ENCODE data around the gene UBL5. TPM values are rescaled to one million over a fixed set of nuclear protein-coding genes. Genes with fewer than 3 reads are reported as not detected.

Gene UBL5
- total RNA-seq, 1 experiment from 2014 or later = 403 TPM

GRCh38 chr19:9849791-9850190, 22.1 kb downstream of the UBL5 start:
- Histone ChIP-seq H3K4me3 (no peak overlapping the region), H2AFZ (no peak overlapping the region), H3K4me1 (replicated peaks; ENCODE audit: insufficient read depth) (no peaks in the 10 kb centered on the region), H3K9me2 (ENCODE audit: insufficient read depth) (no peaks in the 10 kb centered on the region), H4K20me1 (ENCODE audit: insufficient read depth) (0 out of 2 replicates have a peak, but pooled peaks cover 3% of the 10 kb centered on the region), H3K36me3 (ENCODE audit: low read depth) (no peaks in the 10 kb centered on the region), H3K27me3 (ENCODE audit: insufficient read depth, low read depth) (no peaks in the 10 kb centered on the region), H3K9me3 (ENCODE audit: insufficient read depth, low read depth) (no peaks in the 10 kb centered on the region), H3K79me2 (ENCODE audit: low read depth) (no peaks in the 10 kb centered on the region), H3K27ac (no peak overlapping the region), H3F3A (ENCODE audit: insufficient read depth, low read depth) (no peaks in the 10 kb centered on the region), H3K4me2 (no peak overlapping the region)
- no peak for DNase-seq
- CTCF ChIA-PET = no interaction called here
- no peak for TF ChIP-seq EZH2 (IDR thresholded peaks at IDR 0.05; ENCODE audit: low read depth)
- TF ChIP-seq, protein P1, sequence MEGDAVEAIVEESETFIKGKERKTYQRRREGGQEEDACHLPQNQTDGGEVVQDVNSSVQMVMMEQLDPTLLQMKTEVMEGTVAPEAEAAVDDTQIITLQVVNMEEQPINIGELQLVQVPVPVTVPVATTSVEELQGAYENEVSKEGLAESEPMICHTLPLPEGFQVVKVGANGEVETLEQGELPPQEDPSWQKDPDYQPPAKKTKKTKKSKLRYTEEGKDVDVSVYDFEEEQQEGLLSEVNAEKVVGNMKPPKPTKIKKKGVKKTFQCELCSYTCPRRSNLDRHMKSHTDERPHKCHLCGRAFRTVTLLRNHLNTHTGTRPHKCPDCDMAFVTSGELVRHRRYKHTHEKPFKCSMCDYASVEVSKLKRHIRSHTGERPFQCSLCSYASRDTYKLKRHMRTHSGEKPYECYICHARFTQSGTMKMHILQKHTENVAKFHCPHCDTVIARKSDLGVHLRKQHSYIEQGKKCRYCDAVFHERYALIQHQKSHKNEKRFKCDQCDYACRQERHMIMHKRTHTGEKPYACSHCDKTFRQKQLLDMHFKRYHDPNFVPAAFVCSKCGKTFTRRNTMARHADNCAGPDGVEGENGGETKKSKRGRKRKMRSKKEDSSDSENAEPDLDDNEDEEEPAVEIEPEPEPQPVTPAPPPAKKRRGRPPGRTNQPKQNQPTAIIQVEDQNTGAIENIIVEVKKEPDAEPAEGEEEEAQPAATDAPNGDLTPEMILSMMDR (conservative IDR thresholded peaks at IDR 0.05) = no peak
- POLR2A ChIA-PET (ENCODE audit: unreplicated experiment) = no interaction called here
- no TSS peak for BruUV-seq (replicated peaks)
- intact Hi-C loops (cut with micrococcal nuclease; ENCODE audit: unreplicated experiment) = loop anchor here (5.0 kb wide), 1 partner anchor 63 kb away; no protein-coding TSS in a partner anchor

DNA sequence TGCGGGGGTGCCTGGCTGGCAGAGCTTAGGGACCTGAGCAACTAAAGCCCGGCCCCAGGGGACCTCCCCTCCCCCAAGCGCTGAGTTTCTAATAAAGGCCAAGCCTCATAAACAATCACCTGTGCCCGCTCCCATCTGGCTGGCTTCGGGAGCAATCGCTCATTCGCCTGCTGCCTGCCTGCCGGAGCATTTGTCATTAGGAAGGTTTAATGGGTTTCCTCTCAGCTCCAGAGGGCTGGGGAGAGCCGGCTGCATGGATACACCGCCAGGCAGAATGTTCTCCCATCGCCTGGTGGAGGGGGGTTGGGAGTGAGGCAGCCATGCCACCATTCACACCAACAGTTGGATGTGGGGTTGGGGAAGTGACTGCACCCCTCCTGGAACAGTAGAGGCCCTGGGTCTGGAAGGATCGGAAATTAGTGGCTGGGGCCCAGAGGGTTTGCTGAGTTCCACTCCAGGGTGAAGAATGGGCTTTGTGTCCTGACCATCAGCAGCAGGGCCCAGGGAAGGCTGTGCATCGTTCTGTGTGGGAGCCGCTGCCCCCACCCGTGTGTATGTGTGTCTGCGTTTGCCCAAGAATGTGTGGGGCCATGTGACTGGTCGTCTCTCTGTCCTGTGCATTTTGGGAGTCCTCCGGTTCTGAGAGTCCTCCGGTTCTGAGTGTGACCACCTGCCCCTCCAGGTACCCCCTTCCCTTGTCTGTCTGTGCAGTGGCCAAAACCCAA, 22.7 kb downstream of the UBL5 start:
- no TSS peak for BruUV-seq (replicated peaks)

DNA sequence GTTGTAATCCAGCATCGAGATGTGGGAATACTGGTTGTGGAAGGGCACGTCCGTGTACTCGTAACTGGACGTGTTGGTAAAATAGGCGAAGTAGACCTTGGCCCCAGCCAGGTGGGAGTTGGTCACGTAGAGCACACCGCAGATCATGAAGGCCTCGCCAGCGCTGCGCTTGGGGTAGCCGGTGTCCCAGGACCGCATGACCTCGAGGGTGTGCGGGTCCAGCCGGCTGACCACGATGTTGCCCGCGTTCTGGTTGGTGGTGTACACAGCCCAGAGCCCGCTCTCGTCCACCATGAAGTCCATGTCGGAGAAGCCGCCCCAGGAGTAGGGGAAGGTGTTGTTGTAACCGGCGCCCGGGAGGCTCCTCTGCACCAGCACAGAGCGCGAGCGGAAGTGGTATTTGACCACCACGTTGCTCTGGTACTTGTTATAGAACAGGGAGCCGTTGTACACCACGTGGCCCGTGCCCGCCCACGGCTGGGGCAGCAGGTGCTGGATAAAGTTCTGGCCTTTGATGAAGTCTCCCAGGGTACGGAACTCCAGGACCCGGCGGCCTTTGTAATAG, 26.6 kb downstream of the UBL5 start:
- H3F3A ChIP-seq (ENCODE audit: insufficient read depth, low read depth) = no peaks in the 10 kb centered on the region
- BruUV-seq (replicated peaks) = no TSS peak
- DNase-seq = no peak
- no peaks in the 10 kb centered on the region for H3K36me3 ChIP-seq (ENCODE audit: low read depth)
- H3K27ac ChIP-seq = no peak overlapping the region
- no peaks in the 10 kb centered on the region for H3K9me3 ChIP-seq (ENCODE audit: insufficient read depth, low read depth)
- intact Hi-C loops (cut with micrococcal nuclease; ENCODE audit: unreplicated experiment) = no loop called here
- ChIA-PET POLR2A (ENCODE audit: unreplicated experiment) (no interaction called here), CTCF (no interaction called here)
- H3K27me3 ChIP-seq (ENCODE audit: insufficient read depth, low read depth) = no peaks in the 10 kb centered on the region
- no peaks in the 10 kb centered on the region for H3K79me2 ChIP-seq (ENCODE audit: low read depth)
- H4K20me1 ChIP-seq (ENCODE audit: insufficient read depth) = 0 out of 2 replicates have a peak, but pooled peaks cover 3% of the 10 kb centered on the region
- no peaks in the 10 kb centered on the region for H3K9me2 ChIP-seq (ENCODE audit: insufficient read depth)
- no peak overlapping the region for H3K4me3 ChIP-seq
- no peak overlapping the region for H2AFZ ChIP-seq
- no peak overlapping the region for H3K4me2 ChIP-seq
- H3K4me1 ChIP-seq (replicated peaks; ENCODE audit: insufficient read depth) = no peaks in the 10 kb centered on the region
- TF ChIP-seq EZH2 (IDR thresholded peaks at IDR 0.05; ENCODE audit: low read depth) = no peak

More for the DNA sequence above, 22.7 kb downstream of the UBL5 start:
- H3K4me1 ChIP-seq (replicated peaks; ENCODE audit: insufficient read depth) = no peaks in the 10 kb centered on the region
- no peaks in the 10 kb centered on the region for H3F3A ChIP-seq (ENCODE audit: insufficient read depth, low read depth)
- no peaks in the 10 kb centered on the region for H3K79me2 ChIP-seq (ENCODE audit: low read depth)
- no peaks in the 10 kb centered on the region for H3K27me3 ChIP-seq (ENCODE audit: insufficient read depth, low read depth)
- H3K4me3 ChIP-seq = no peak overlapping the region
- DNase-seq = no peak
- no peaks in the 10 kb centered on the region for H3K9me3 ChIP-seq (ENCODE audit: insufficient read depth, low read depth)
- H3K27ac ChIP-seq = no peak overlapping the region
- ChIA-PET CTCF (no interaction called here), POLR2A (ENCODE audit: unreplicated experiment) (no interaction called here)
- no peaks in the 10 kb centered on the region for H3K9me2 ChIP-seq (ENCODE audit: insufficient read depth)
- H2AFZ ChIP-seq = no peak overlapping the region
- H3K36me3 ChIP-seq (ENCODE audit: low read depth) = no peaks in the 10 kb centered on the region
- TF ChIP-seq EZH2 (IDR thresholded peaks at IDR 0.05; ENCODE audit: low read depth) = no peak
- TF ChIP-seq, protein P1 (conservative IDR thresholded peaks at IDR 0.05) = no peak
- intact Hi-C loops (cut with micrococcal nuclease; ENCODE audit: unreplicated experiment) = no loop called here
- 0 out of 2 replicates have a peak, but pooled peaks cover 3% of the 10 kb centered on the region for H4K20me1 ChIP-seq (ENCODE audit: insufficient read depth)
- no peak overlapping the region for H3K4me2 ChIP-seq
